ENCODE data around the gene MEF2A.
"Not testable (repeated sequence)": the region's sequence is repeated elsewhere in the genome, so short reads cannot be mapped to it uniquely, and the experiment has no call there.

The MEF2A gene

DNA sequence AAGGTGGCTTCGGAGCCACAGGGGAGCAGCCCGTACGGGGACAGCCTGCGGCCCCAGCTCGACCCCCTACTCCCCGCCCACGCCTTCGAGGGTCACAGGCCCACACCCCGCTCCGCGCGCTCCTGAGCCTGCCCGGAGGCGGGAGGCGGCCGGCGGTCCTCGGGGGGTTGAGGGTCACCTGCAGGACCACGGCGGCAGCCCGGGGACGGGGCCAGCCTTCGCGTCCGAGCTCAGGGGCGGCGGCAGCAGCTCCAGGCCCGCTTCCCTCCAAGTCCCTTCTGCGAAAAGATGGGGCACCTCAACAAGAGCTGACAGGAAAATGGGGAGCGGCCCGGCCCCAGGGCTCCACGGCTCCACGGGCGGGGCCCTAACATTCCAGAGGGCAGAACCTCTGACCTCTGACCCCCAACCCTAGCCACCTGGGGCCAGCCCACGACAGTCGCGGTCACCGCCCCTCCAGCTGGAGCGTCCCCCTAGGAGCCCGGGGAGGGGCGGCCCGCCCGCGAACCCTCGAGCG is 167.0 kb downstream of the MEF2A start:
- no peak for DNase-seq

DNA sequence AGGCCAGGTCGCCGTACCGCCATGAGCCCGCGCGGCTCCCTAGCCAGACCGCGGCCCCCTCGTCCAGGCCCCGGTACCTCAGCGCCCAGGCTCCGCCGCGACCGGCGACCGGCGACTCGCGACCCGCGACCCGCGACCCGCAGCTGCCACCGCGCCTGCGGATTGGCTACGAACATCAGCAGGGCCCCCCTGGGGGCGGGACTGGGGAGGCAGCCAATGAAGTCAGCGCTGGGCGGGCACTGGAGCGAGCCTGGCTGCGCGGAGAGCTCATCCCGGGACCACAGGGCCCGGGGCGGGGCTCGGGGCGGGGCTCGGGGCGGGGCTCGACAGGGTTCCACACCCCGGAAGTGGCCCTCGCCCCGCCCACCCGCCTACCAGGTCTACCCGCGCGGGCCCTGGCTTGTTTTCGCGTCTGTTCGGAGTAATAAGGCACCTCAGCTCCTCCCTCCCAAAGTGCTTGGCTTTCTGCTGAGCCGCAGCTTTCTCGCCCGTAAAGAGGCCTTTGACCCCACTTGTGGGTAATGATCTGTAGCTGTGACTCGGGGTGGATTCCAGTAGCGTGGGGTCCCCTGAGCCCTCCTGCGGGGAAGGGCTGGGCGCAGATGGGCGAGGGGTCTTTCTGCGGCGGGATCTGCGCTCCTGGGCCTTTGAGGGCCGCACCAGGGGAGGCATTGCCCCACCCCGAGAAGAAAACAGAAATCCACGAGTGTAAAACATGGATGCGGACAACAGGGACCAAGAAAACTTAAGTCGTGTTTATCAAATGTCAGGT is 167.7 kb downstream of the MEF2A start, which contains the start of gene LYSMD4:
Gene LYSMD4, minus strand, starts transcription at position 170 of the 772 bp plus-strand sequence. CDS start 1,438 bp downstream, outside the sequence.
- peak; percentile 62 for DNase-seq

DNA sequence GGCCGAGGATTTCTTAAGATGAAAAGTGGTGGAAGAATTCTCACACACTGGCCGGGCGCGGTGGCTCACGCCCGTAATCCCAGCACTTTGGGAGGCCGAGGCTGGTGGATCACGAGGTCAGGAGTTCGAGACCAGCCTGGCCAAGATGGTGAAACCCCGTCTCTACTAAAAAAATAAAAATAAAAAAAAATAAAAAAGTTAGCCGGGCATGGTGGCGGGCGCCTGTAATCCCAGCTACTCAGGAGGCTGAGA is 168.2 kb downstream of the MEF2A start:
- DNase-seq = not testable (repeated sequence)

DNA sequence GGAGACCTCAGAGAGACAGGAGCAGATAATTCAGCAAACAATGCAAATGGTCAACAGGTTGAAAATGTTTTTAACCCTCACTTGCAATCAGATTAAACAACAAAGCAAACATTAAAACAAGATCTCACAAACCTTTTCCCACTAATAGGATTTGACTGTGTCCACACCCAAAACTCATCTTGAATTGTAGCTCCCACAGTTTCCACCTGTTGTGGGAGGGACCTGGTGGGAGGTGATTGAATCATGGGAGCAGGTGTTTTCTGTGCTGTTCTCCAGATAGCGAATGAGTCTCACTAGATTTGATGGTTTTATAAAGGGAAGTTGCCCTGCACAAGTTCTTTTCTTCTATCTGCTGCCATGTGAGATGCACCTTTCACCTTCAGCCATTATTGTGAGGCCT is 168.8 kb downstream of the MEF2A start:
- no peak for DNase-seq

DNA sequence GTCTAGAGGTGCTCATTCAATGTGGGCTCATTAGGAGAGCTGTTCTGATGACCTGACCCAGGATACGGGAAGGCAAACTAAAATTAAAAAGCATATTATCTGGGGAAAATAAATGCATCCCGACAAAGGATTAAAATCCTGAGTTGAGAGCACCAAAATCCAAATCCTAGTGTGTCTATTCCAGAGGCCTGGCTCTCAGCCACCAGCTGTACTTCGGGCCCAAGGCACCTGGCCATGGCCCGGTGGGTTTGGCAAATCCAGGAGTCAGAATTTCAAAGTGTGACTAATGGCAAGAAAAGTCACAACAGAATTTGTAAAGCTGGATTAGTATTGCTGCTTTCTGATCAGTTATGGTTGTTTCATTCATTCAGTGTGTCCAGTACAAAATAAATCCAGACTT is 170.1 kb downstream of the MEF2A start:
- no peak for DNase-seq

- DNase-seq = no peak
These were observed 170.9 kb downstream of the MEF2A start for GRCh38 chr15:99736702-99737101.

GRCh38 chr15:99738021-99738847 is 172.4 kb downstream of the MEF2A start:
- no peak for DNase-seq

DNA sequence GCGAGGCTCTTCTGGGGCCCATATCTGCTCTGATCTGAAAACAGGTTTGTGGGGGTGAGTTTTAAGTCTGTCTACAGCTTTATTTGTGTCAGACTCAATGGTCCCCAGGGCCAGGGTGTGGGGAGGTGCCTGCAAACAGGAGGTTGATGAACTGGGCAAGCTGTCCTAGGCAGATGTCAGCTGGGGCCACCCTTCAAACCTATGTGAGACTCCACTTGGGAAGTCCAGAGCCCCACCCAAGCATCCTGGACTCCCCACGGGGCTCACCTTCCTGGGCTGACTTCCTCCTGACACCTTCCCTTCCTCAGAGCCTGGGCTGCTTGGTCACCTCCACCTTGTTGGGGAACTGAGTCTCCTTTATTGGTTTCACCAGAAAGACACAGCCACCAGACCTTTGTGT is 176.1 kb downstream of the MEF2A start:
- no peak for DNase-seq

DNA sequence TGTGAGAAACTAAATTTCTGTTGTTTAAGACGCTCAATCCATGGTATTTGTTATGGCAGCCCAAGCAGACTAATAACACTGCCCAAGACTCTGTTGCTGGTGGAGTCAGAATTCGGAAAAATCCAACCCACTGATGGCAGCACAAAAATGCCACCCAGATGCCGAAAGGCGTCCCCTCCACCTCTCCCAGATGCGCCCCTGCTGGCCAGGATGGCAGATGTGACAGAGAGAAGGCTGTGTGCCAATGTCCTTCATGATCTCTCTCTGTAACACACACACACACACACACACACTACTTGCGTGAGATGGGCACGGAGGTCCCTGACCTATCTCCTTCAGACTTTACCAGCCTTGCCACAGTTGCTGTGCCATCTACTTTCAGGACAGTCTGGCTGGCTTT is 178.4 kb downstream of the MEF2A start:
- no peak for DNase-seq

DNA sequence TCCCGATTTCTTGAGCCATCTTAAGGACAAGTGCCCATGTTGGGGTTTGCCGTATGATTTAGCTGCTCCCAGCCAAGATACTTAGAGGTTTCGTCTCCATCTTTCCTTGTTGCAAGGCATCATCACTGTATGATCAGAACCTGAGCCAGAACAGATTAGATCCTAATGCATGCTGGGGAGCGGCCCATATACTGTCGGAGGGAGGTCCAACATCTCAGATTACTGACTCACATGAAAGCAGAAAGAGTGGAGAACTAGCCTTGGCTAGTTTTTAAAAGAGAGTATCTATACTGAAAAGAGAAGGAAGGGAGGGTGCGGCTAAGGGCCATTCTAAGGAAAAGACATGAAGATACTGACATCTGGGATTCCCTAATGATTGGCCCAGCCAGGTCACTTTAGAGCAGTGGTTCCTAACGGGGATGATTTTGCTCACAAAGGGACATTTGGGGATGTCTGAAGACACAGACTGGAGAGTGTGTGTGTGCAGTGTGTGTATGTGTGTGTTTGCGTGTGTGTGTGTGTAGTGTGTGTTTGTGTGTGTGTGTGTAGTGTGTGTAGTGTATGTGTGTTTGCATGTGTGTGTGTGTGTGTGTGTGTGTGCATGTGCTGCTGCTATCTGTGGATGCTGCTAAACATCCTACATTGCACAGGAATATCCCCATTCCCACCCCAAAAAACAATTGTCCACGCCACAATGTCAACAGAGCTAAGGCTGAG is 179.7 kb downstream of the MEF2A start:
- DNase-seq = no peak

GRCh38 chr15:99749386-99749785 is 183.6 kb downstream of the MEF2A start:
- DNase-seq = no peak

DNA sequence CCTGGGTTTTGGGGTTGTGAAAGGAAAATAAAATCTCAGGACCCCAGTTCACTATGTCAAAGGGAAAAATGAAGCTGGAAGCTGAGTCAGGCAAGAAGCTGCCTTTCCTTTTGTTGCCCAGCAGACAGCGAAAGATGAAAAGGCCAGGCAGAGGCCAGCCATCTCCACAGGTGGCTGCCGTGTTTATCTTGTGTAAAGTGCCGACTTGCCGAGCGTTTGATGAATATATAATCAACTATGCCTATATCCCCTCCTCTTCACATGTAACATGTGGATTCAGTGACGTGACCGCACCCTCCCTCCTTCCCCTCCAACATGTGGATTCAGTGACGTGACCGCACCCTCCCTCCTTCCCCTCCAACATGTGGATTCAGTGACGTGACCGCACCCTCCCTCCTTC is 184.5 kb downstream of the MEF2A start:
- DNase-seq = not testable (repeated sequence)

- DNase-seq = no peak
These were observed 186.8 kb downstream of the MEF2A start for GRCh38 chr15:99752556-99752955.

- no peak for DNase-seq
These were observed 187.3 kb downstream of the MEF2A start for GRCh38 chr15:99753066-99753465.

DNA sequence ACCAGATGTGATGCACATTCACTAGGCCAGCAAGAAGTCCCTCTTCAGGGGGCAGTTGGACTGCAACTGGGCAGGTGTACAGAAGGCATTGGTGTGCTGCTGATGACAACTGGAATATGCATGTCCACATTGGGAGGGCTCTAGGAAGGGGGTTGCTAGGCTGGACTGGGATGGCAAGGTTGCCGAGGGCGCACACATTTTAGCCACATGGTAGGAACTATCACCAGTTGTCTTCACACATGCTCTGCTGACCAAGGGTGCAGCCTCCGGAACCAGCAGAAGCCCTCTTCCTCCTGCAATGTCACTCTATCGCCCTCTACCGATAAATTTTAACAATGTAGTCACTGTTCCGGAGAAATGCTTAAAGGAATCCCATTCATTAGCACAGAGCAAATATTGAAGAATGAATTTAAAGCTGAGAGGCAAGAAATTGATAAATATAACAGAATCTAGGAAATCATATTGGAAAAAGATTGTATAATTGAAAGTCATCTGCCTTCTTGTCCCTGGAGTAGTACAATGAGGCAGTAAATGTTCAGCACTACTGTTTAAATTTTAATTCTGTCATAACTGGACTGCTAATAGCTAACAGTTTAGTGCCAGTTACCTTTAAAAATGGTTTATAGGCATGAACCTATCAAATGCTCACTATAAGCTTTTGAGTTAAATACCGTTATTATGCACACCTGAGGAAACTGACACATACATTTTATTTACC is 190.1 kb downstream of the MEF2A start:
- DNase-seq = no peak

DNA sequence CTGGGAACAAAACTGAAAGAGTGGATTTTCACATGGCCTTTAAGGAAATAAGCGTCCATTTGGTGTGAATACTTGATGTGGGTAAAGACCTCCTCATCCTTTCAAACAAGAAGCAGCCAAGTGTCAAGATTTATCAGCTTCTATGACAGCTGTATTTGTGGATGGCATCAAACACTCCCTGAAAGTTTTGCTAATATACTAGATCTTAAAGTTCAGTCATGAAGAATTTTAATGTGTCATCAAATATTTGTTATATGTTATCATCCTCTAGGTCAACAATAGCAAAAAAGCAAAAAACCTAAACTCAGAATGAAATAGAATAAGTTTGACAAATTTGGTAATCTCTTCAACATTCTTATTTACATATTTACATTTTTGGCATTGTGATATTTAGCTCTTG is 196.5 kb downstream of the MEF2A start:
- no peak for DNase-seq

GRCh38 chr15:99763827-99764226 is 198.0 kb downstream of the MEF2A start:
- no peak for DNase-seq

GRCh38 chr15:99764522-99764921 is 198.7 kb downstream of the MEF2A start:
- no peak for DNase-seq

Data from DMS153 (cell line).